COLO668 (cell line): ENCODE results near the gene ABI2.

Experiments used
- DNase-seq: peaks from one replicate; lab custom pipeline; 2025; ENCODE audit not compliant: unreplicated experiment; lab: John Stamatoyannopoulos, UW

ABI2 gene

DNA sequence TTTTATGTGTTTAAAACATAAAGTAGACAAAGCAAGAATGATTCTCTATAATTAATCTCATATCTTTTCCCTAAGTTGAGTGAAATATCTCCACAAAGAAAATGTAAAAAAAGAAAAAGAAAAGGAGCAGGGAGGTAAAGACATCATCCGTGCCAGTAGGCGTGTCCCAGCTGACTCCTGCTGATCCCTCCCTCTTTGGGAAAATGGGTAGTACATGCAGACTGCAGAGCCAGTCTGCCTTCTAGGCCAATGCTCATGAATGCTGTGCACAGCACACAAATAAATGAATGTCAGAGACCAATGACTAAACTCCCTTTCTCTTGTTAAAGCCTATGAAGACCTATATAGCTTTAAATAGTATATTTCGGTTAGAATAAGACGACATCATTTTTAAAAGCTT lies 142.2 kb downstream of the ABI2 start:
- no peak for DNase-seq

DNA sequence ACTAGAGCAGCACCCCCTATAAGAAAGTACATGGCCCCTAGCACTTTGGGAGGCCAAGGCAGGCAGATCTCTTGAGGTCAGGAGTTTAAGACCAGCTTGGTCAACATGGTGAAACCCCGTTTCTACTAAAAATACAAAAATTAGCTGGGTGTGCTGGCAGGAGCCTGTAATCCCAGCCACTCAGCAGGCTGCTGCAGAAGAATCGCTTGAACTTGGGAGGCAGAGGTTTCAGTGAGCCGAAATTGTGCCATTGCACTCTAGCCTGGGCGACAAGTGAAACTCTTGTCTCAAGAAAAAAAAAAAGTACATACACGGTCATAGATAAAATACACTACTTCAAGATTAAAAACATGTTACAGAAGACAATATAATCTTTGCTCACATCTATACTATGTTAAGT lies 143.1 kb downstream of the ABI2 start:
- DNase-seq = no peak

GRCh38 chr2:203476881-203477280 lies 148.7 kb downstream of the ABI2 start:
- no peak for DNase-seq

DNA sequence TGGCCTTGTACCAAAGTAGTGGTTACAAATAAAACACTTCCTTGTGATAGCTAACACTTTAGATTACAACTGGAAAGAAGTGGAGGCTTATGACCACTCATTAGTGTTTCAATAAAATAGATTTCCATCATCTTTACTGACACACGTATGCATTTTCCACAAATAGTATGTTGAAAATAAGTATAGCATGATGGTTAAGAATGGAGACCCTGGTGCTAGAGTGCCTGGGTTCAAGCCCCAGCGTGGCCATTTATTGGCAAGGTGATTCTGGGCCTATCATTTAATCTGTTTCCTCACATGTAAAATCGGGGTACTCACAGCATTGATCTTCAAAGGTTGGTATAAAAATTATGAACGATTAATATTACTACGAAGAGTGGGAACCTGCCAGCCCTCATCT lies 152.4 kb downstream of the ABI2 start:
- no peak for DNase-seq

- DNase-seq = peak; percentile 5
Observed at GRCh38 chr2:203484266-203485112, 156.3 kb downstream of the ABI2 start.

GRCh38 chr2:203489531-203489930 lies 161.3 kb downstream of the ABI2 start:
- DNase-seq = no peak

- no peak for DNase-seq
Observed at GRCh38 chr2:203490391-203490790, 162.2 kb downstream of the ABI2 start.

GRCh38 chr2:203492965-203493364 lies 164.8 kb downstream of the ABI2 start:
- no peak for DNase-seq
